ENCODE results near the gene RPH3AL. TPM values are rescaled to one million over a fixed set of nuclear protein-coding genes. Genes with fewer than 3 reads are reported as not detected.

The RPH3AL gene
- total RNA-seq, 3 donors from 2014 or later (not counting 1 experiment from before 2014, with no cell fraction given): 7.2 to 9.9 (median 7.9) TPM

DNA sequence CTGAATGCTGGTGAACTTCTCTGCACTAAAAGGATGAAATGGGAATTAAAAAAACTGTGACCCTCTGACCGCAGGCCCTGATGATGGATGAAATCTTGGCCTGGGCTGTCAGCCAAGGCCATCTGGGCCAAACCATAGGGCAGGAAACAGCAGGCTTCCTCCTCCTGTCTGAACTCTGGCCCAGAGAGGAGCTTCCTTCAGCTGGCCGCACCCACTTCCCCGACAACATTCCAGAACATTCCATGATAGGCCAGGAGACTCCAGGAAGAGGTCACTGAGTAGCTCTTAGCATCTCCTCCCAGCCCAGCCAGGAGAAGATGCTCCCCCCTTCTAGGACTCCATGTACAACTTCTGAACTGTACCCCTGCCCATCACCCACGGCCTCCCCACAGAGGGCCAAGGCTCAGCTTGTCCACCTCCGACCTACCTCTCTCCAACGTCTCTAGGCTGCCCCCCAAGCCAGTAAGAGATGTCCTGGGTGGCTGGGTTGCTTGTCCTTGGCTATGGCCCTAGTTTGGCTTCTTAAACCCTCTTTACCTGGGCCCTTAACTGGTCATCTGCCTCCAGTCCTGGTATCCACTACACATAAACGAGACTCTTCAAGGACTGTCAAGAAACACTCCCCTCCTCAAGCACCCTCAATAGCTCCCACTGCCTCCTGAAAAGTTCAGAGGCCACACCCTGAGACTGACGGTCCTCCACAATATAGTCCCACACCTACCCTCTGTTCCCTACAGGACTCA is 1.7 kb downstream of the RPH3AL start:
- DNase-seq: no peak
- Mint-ChIP-seq H3K4me1 (peaks cover 5 to 6% of the 10 kb centered on the region in 2 donors), H3K27me3 (ENCODE audit: low read depth in 2 of 2) (peaks cover 0 to 2% of the 10 kb centered on the region in 2 donors), H3K36me3 (no peaks in the 10 kb centered on the region), H3K9me3 (no peaks in the 10 kb centered on the region), H3K27ac (peak overlapping the region in 1 of 2 donors; percentile 1), H3K4me3 (no peak overlapping the region)
- Histone ChIP-seq H3K36me3 (ENCODE audit: control insufficient read depth, insufficient read depth, low read length) (no peaks in the 10 kb centered on the region), H3K27ac (ENCODE audit: low read length) (no peak overlapping the region), H3K4me3 (ENCODE audit: low read length) (no peak overlapping the region), H3K4me1 (ENCODE audit: control insufficient read depth, insufficient read depth, low read length) (peaks cover 12% of the 10 kb centered on the region), H3K9me3 (ENCODE audit: control insufficient read depth, insufficient read depth, low read length) (no peaks in the 10 kb centered on the region), H3K27me3 (ENCODE audit: control insufficient read depth, insufficient read depth, low read length) (no peaks in the 10 kb centered on the region)
- 56% methylated on average over 8 of the region's 8 CpGs for WGBS (ENCODE audit: insufficient coverage)
- intact Hi-C loops (cut with micrococcal nuclease): no loop called here
- no peak for ATAC-seq
- TF ChIP-seq CTCF (IDR thresholded peaks at IDR 0.05): no peak

- Mint-ChIP-seq H3K27me3 (ENCODE audit: low read depth in 2 of 2) (peaks cover 0 to 2% of the 10 kb centered on the region in 2 donors), H3K4me1 (peaks cover 5 to 6% of the 10 kb centered on the region in 2 donors), H3K27ac (no peak overlapping the region), H3K36me3 (no peaks in the 10 kb centered on the region), H3K4me3 (no peak overlapping the region), H3K9me3 (no peaks in the 10 kb centered on the region)
- Histone ChIP-seq H3K4me3 (ENCODE audit: low read length) (no peak overlapping the region), H3K27ac (ENCODE audit: low read length) (no peak overlapping the region), H3K9me3 (ENCODE audit: control insufficient read depth, insufficient read depth, low read length) (no peaks in the 10 kb centered on the region), H3K4me1 (ENCODE audit: control insufficient read depth, insufficient read depth, low read length) (peaks cover 12% of the 10 kb centered on the region), H3K27me3 (ENCODE audit: control insufficient read depth, insufficient read depth, low read length) (no peaks in the 10 kb centered on the region), H3K36me3 (ENCODE audit: control insufficient read depth, insufficient read depth, low read length) (no peaks in the 10 kb centered on the region)
- intact Hi-C loops (cut with micrococcal nuclease): no loop called here
- TF ChIP-seq CTCF (IDR thresholded peaks at IDR 0.05): no peak
- WGBS (ENCODE audit: insufficient coverage): 57% methylated on average over 2 of the region's 3 CpGs
- DNase-seq (no peak), ATAC-seq (no peak)
Measured at GRCh38 chr17:349666-350065, 2.9 kb downstream of the RPH3AL start.

DNA sequence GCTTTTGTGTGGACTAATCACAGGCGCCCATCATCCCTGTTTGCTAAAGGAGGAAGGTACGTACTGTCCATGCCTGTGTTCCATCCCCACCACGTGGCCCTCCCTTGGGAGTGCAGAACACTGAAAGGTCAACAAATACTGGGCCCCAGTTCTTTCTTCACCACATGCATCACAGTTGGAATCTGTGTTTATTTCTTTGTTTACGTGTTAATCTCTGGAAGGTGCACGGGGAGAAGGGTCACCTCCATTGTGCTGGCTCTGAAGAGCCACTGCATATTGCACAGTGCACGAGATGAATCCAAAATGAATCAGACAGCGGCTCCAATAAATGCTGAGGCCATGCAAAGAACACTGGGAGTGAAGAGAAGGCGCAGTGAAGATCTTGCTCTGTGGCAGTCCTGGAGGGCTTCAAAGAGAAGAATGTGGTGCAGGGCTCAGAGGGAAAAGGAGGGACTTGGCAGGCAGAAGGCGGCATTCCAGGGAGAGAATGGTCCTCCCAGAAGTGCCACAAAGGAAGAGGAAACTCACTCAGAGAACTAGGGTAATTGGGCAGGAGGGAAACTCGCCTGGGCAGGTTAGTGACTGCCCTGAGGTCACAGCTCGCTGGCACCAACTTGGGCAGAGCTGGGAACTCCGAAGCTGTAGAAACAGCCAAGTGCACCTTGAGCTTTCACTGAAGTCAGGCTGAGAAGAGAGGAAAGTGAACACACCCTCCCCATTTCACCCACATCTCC is 3.7 kb downstream of the RPH3AL start:
- peaks cover 0 to 5% of the 10 kb centered on the region in 2 donors for H3K27me3 Mint-ChIP-seq (ENCODE audit: low read depth in 2 of 2)
- no peak overlapping the region for H3K27ac Mint-ChIP-seq
- ATAC-seq (no peak), DNase-seq (no peak)
- no peak overlapping the region for H3K4me3 Mint-ChIP-seq
- peaks cover 5 to 6% of the 10 kb centered on the region in 2 donors for H3K4me1 Mint-ChIP-seq
- Histone ChIP-seq H3K27ac (ENCODE audit: low read length) (no peak overlapping the region), H3K36me3 (ENCODE audit: control insufficient read depth, insufficient read depth, low read length) (no peaks in the 10 kb centered on the region), H3K4me3 (ENCODE audit: low read length) (no peak overlapping the region), H3K4me1 (ENCODE audit: control insufficient read depth, insufficient read depth, low read length) (peaks cover 12% of the 10 kb centered on the region), H3K9me3 (ENCODE audit: control insufficient read depth, insufficient read depth, low read length) (no peaks in the 10 kb centered on the region), H3K27me3 (ENCODE audit: control insufficient read depth, insufficient read depth, low read length) (no peaks in the 10 kb centered on the region)
- no peaks in the 10 kb centered on the region for H3K36me3 Mint-ChIP-seq
- no peak for TF ChIP-seq CTCF (IDR thresholded peaks at IDR 0.05)
- intact Hi-C loops (cut with micrococcal nuclease): no loop called here
- WGBS (ENCODE audit: insufficient coverage): 85% methylated on average over 12 of the region's 12 CpGs
- H3K9me3 Mint-ChIP-seq: peaks cover 2 to 7% of the 10 kb centered on the region in 2 donors

All from natural killer cell (primary cell).